Type B pancreatic cell (in vitro differentiated cells): ENCODE data around the gene TOP3A. TPM values are rescaled to one million over a fixed set of nuclear protein-coding genes. Genes with fewer than 3 reads are reported as not detected.

ENCODE experiments used
- DNase-seq: peaks from one replicate; pipeline ENCODE4 v3.0.0; 2021; ENCODE audit warnings: mixed read lengths; ENCODE audit not compliant: unreplicated experiment; ENCODE audit errors: extremely low spot score
- H3K27ac Mint-ChIP-seq: 2 replicates; pipeline ENCODE4 v1.8.0; 2021; ENCODE audit warnings: mild to moderate bottlenecking, mixed read lengths
- H3K27me3 Mint-ChIP-seq: 2 replicates; pipeline ENCODE4 v1.8.0; 2021; ENCODE audit warnings: mixed read lengths
- H3K36me3 Mint-ChIP-seq: 2 replicates; pipeline ENCODE4 v1.8.0; 2021; ENCODE audit warnings: mixed read lengths
- H3K4me1 Mint-ChIP-seq: one replicate; pipeline ENCODE4 v1.8.0; 2021; ENCODE audit warnings: mixed read lengths; ENCODE audit not compliant: unreplicated experiment
- H3K4me3 Mint-ChIP-seq: 2 replicates; pipeline ENCODE4 v1.8.0; 2021; ENCODE audit warnings: mild to moderate bottlenecking, mixed read lengths
- H3K9me3 Mint-ChIP-seq: 2 replicates; pipeline ENCODE4 v1.8.0; 2021; ENCODE audit warnings: mixed read lengths
- long read RNA-seq: library from polyadenylated mRNA; unstranded; transcript quantifications from one replicate; pipeline ENCODE4 v2.0.0, GENCODE V29; 2020
- total RNA-seq: library from RNA; stranded (reverse); gene quantifications from 2 replicates; pipeline ENCODE4 v1.2.1, GENCODE V29; 2021; ENCODE audit warnings: low replicate concordance
- TF ChIP-seq, protein P1 (sequence below): fragments of 200-600 bp; sonication (generic); conservative IDR thresholded peaks from 2 replicates; pipeline ENCODE4 v1.5.0; 2021; ENCODE audit warnings: antibody characterized with exemption, mild to moderate bottlenecking

Gene TOP3A, protein sequence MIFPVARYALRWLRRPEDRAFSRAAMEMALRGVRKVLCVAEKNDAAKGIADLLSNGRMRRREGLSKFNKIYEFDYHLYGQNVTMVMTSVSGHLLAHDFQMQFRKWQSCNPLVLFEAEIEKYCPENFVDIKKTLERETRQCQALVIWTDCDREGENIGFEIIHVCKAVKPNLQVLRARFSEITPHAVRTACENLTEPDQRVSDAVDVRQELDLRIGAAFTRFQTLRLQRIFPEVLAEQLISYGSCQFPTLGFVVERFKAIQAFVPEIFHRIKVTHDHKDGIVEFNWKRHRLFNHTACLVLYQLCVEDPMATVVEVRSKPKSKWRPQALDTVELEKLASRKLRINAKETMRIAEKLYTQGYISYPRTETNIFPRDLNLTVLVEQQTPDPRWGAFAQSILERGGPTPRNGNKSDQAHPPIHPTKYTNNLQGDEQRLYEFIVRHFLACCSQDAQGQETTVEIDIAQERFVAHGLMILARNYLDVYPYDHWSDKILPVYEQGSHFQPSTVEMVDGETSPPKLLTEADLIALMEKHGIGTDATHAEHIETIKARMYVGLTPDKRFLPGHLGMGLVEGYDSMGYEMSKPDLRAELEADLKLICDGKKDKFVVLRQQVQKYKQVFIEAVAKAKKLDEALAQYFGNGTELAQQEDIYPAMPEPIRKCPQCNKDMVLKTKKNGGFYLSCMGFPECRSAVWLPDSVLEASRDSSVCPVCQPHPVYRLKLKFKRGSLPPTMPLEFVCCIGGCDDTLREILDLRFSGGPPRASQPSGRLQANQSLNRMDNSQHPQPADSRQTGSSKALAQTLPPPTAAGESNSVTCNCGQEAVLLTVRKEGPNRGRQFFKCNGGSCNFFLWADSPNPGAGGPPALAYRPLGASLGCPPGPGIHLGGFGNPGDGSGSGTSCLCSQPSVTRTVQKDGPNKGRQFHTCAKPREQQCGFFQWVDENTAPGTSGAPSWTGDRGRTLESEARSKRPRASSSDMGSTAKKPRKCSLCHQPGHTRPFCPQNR
- total RNA-seq = 47.5 and 70.2 TPM in 2 replicates
- long read RNA-seq, full-length matches to known transcripts = 22 of 35 reads
- long read RNA-seq, partial matches to known transcripts = 8 of 35 reads
- long read RNA-seq, other reads (novel, unspliced or antisense) = 5 of 35 reads

DNA sequence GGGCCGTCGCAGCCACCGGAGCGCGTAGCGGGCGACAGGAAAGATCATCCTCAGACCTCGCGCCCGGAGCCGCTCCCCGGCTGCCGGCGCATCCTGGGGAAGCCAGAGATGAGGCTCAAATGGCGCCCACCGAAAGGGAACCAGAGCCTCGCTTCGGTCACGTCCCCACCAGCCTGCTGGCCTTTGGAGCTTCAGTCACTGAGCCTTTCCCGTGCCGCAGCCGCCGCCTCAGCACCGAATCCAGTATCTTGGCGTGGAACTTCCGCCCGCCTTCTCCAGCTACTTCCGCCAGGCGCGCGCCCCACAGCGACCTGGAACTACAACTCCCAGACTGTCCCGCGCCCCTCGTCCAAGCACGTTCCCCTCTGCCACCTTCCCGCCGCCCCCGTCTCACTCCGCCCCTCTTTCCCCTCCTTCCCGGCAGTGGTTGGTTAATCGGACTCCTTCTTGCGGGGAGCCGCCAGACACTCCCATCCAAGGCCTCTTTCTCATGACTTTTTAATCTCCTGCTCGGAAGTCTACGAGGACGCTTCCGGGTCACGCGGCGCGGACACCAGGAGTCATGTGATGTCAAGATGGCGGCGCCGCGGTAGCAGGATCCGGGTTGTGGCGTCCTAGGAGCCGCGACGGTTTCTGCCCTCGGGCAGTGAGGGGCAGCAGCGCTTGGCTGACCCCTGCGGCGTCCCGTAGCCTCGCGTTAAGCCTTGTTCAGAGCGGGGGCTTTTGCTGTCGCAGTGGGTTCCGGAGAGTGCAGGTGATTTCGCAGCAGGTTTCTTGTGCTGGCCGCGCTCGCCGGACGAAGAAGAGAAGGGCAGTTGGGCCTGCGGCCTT is at the start of gene TOP3A, which contains the start of gene SMCR8:
TSS of gene TOP3A (minus strand) at position 264 of the 831 bp plus-strand sequence. CDS start at position 48, 216 bp downstream.
TSS of gene SMCR8 (plus strand) at position 563 of the 831 bp plus-strand sequence. CDS start 497 bp downstream, outside the sequence.
- Mint-ChIP-seq H3K9me3 (no peaks in the 10 kb centered on the region), H3K36me3 (peaks cover 31% of the 10 kb centered on the region), H3K27me3 (no peaks in the 10 kb centered on the region), H3K4me1 (peaks cover 41% of the 10 kb centered on the region), H3K27ac (peak within 1 kb of the TSS; percentile 99), H3K4me3 (peak within 1 kb of the TSS; percentile 99)
- DNase-seq = peak; percentile 97
- TF ChIP-seq, protein P1, sequence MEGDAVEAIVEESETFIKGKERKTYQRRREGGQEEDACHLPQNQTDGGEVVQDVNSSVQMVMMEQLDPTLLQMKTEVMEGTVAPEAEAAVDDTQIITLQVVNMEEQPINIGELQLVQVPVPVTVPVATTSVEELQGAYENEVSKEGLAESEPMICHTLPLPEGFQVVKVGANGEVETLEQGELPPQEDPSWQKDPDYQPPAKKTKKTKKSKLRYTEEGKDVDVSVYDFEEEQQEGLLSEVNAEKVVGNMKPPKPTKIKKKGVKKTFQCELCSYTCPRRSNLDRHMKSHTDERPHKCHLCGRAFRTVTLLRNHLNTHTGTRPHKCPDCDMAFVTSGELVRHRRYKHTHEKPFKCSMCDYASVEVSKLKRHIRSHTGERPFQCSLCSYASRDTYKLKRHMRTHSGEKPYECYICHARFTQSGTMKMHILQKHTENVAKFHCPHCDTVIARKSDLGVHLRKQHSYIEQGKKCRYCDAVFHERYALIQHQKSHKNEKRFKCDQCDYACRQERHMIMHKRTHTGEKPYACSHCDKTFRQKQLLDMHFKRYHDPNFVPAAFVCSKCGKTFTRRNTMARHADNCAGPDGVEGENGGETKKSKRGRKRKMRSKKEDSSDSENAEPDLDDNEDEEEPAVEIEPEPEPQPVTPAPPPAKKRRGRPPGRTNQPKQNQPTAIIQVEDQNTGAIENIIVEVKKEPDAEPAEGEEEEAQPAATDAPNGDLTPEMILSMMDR = no peak

DNA sequence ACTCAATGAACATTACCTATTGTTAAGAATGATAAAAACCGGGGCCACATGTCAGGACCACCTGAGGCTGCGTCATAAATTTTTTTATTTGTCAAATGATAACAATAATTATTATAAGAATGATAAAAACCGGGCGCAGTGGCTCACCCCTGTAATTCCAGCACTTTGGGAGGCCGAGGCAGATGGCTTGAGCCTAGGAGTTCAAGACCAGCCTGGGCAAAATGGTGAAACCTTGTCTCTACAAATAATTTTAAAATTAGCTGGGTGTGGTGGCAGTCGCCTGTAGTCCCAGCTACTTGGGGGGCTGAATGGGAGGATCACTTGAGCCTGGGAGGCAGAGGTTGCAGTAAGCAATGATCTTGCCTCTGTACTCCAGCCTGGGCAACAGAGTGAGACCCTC is 49.4 kb upstream of the TOP3A start:
- no peaks in the 10 kb centered on the region for H3K36me3 Mint-ChIP-seq
- no peak overlapping the region for H3K27ac Mint-ChIP-seq

GRCh38 chr17:18363101-18364049 is 48.6 kb upstream of the TOP3A start, which contains the start of gene SHMT1:
SHMT1 (minus strand) TSS chr17:18363550; CDS start chr17:18355981, 7,569 bp downstream.
- peak within 1 kb of the TSS; percentile 94 for H3K4me3 Mint-ChIP-seq
- DNase-seq = peak; percentile 92
- H3K27me3 Mint-ChIP-seq = no peaks in the 10 kb centered on the region
- no peaks in the 10 kb centered on the region for H3K9me3 Mint-ChIP-seq
- peak within 1 kb of the TSS; percentile 68 for H3K27ac Mint-ChIP-seq
- H3K4me1 Mint-ChIP-seq = peaks cover 9% of the 10 kb centered on the region
- no peaks in the 10 kb centered on the region for H3K36me3 Mint-ChIP-seq
- TF ChIP-seq, protein P1 = no peak

More for the DNA sequence above, 49.4 kb upstream of the TOP3A start:
- Mint-ChIP-seq H3K9me3 (no peaks in the 10 kb centered on the region), H3K4me3 (no peak overlapping the region), H3K4me1 (peaks cover 9% of the 10 kb centered on the region), H3K27me3 (no peaks in the 10 kb centered on the region)
- TF ChIP-seq, protein P1 = no peak
- no peak for DNase-seq

GRCh38 chr17:18362698-18363100 is 47.9 kb upstream of the TOP3A start:
- Mint-ChIP-seq H3K4me1 (peaks cover 9% of the 10 kb centered on the region), H3K9me3 (no peaks in the 10 kb centered on the region), H3K27me3 (no peaks in the 10 kb centered on the region), H3K27ac (peak overlapping the region; percentile 68), H3K4me3 (peak overlapping the region; percentile 94), H3K36me3 (no peaks in the 10 kb centered on the region)
- TF ChIP-seq, protein P1 = peak; percentile 14
- no peak for DNase-seq
